Trophoblast cell (in vitro differentiated cells and primary cell): ENCODE measurements around the gene COX8C.

Experiments
- DNase-seq, 2 donors: peaks; one replicate each; pipeline ENCODE4 v3.0.0-alpha.2; 2016
- H2AFZ ChIP-seq: 2 replicates; pipeline ENCODE4 v1.6.1; 2013; ENCODE audit warnings: low read length, moderate library complexity, mild to moderate bottlenecking; ENCODE audit not compliant: insufficient read depth, poor library complexity
- H2AK5ac ChIP-seq: 2 replicates; pipeline ENCODE4 v1.6.1; 2013; ENCODE audit warnings: mild to moderate bottlenecking, low read length
- H2BK120ac ChIP-seq: 2 replicates; pipeline ENCODE4 v1.6.1; 2013; ENCODE audit warnings: low read length, mild to moderate bottlenecking, moderate library complexity; ENCODE audit not compliant: insufficient read depth, poor library complexity
- H2BK12ac ChIP-seq: 2 replicates; pipeline ENCODE4 v1.6.1; 2013; ENCODE audit warnings: mild to moderate bottlenecking, low read length, moderate library complexity
- H2BK5ac ChIP-seq: 2 replicates; pipeline ENCODE4 v1.6.1; 2013; ENCODE audit warnings: low read length, low read depth, moderate library complexity, mild to moderate bottlenecking; ENCODE audit not compliant: poor library complexity
- H3K14ac ChIP-seq: 2 replicates; pipeline ENCODE4 v1.6.1; 2013; ENCODE audit warnings: mild to moderate bottlenecking, low read length
- H3K18ac ChIP-seq: 2 replicates; pipeline ENCODE4 v1.6.1; 2013; ENCODE audit warnings: mild to moderate bottlenecking, low read length
- H3K23ac ChIP-seq: 2 replicates; pipeline ENCODE4 v1.6.1; 2013; ENCODE audit warnings: low read length
- H3K27ac ChIP-seq: 2 replicates; pipeline ENCODE4 v1.5.1; 2013; ENCODE audit warnings: low read depth, mild to moderate bottlenecking, inconsistent platforms, low read length, moderate library complexity
- H3K27me3 ChIP-seq: 2 replicates; pipeline ENCODE4 v1.6.1; 2013; ENCODE audit warnings: inconsistent platforms, mild to moderate bottlenecking, low read length, moderate library complexity; ENCODE audit not compliant: insufficient read depth
- H3K36me3 ChIP-seq, 2 experiments: 1 replicate in 1 of 2; 2 replicates in 1 of 2; pipeline ENCODE4 v1.6.1; 2013; ENCODE audit warnings: low read length in 2 of 2, mild to moderate bottlenecking in 2 of 2, moderate library complexity in 1 of 2; ENCODE audit not compliant: insufficient read depth in 2 of 2, control insufficient read depth in 1 of 2
- H3K4ac ChIP-seq: 2 replicates; pipeline ENCODE4 v1.6.1; 2013; ENCODE audit warnings: low read depth, mild to moderate bottlenecking, low read length, moderate library complexity
- H3K4me1 ChIP-seq, 2 experiments: 1 replicate in 1 of 2; 2 replicates in 1 of 2; pipeline ENCODE4 v1.6.1; 2013; ENCODE audit warnings: low read length in 2 of 2, mild to moderate bottlenecking in 2 of 2, moderate library complexity in 1 of 2; ENCODE audit not compliant: insufficient read depth in 2 of 2, control insufficient read depth in 1 of 2
- H3K4me2 ChIP-seq: 2 replicates; pipeline ENCODE4 v1.6.1; 2013; ENCODE audit warnings: inconsistent platforms, mild to moderate bottlenecking, low read length, moderate library complexity
- H3K4me3 ChIP-seq: 2 replicates; pipeline ENCODE4 v1.5.1; 2013; ENCODE audit warnings: mild to moderate bottlenecking, low read depth, low read length, inconsistent platforms
- H3K79me1 ChIP-seq: one replicate; pipeline ENCODE4 v1.6.1; 2013; ENCODE audit warnings: low read length
- H3K79me2 ChIP-seq: 2 replicates; pipeline ENCODE4 v1.6.1; 2013; ENCODE audit warnings: low read length, mild to moderate bottlenecking; ENCODE audit not compliant: control insufficient read depth, insufficient read depth, poor library complexity
- H3K9ac ChIP-seq: 2 replicates; pipeline ENCODE4 v1.6.1; 2013; ENCODE audit warnings: mild to moderate bottlenecking, low read length
- H3K9me3 ChIP-seq: 2 replicates; pipeline ENCODE4 v1.6.1; 2013; ENCODE audit warnings: low read depth, mild to moderate bottlenecking, control low read depth, inconsistent platforms, low read length; ENCODE audit not compliant: insufficient read depth
- H4K12ac ChIP-seq: 2 replicates; pipeline ENCODE4 v1.6.1; 2013; ENCODE audit warnings: low read depth, mild to moderate bottlenecking, low read length, moderate library complexity
- H4K8ac ChIP-seq: 2 replicates; pipeline ENCODE4 v1.6.1; 2013; ENCODE audit warnings: low read depth, mild to moderate bottlenecking, low read length, moderate library complexity
- H4K91ac ChIP-seq: one replicate; pipeline ENCODE4 v1.6.1; 2013; ENCODE audit warnings: low read depth, mild to moderate bottlenecking, low read length, moderate library complexity
- WGBS: extraction: QIAGEN DNeasy Blood & Tissue Kit; methylation state at CpG from one replicate; pipeline ENCODE4 v1.1.7; 2013; ENCODE audit warnings: missing lambda C conversion rate; ENCODE audit not compliant: insufficient read length, insufficient coverage; ENCODE audit errors: extremely low coverage; 5-methylcytosine and 5-hydroxymethylcytosine counted together

The COX8C gene

GRCh38 chr14:93329965-93330608 lies 16.9 kb upstream of the COX8C start:
- H3K4me2 ChIP-seq: no peak overlapping the region
- H3K79me2 ChIP-seq: peaks cover 22% of the 10 kb centered on the region
- peaks cover 14% of the 10 kb centered on the region for H3K79me1 ChIP-seq
- peak overlapping the region; percentile 47 for H3K4ac ChIP-seq
- H3K9me3 ChIP-seq: no peaks in the 10 kb centered on the region
- H3K4me3 ChIP-seq: no peak overlapping the region
- no peak overlapping the region for H3K18ac ChIP-seq
- no peak overlapping the region for H2AFZ ChIP-seq
- DNase-seq: peak in 1 of 2 donors; percentile 58
- H3K4me1 ChIP-seq: peaks cover 2 to 6% of the 10 kb centered on the region in 2 experiments
- WGBS: no CpG with 5 or more reads among the region's 5 CpGs
- H2BK120ac ChIP-seq: no peak overlapping the region
- no peak overlapping the region for H3K9ac ChIP-seq
- H4K8ac ChIP-seq: no peak overlapping the region
- no peak overlapping the region for H2BK5ac ChIP-seq
- no peak overlapping the region for H2BK12ac ChIP-seq
- no peak overlapping the region for H4K12ac ChIP-seq
- peaks cover 0 to 2% of the 10 kb centered on the region in 2 experiments for H3K36me3 ChIP-seq
- H3K27ac ChIP-seq: no peak overlapping the region
- no peak overlapping the region for H2AK5ac ChIP-seq
- H3K27me3 ChIP-seq: no peaks in the 10 kb centered on the region
- H4K91ac ChIP-seq: no peak overlapping the region
- H3K23ac ChIP-seq: no peak overlapping the region
- no peak overlapping the region for H3K14ac ChIP-seq

- Histone ChIP-seq H2BK120ac (no peak overlapping the region), H3K79me1 (peaks cover 14% of the 10 kb centered on the region), H3K27me3 (no peaks in the 10 kb centered on the region), H2AK5ac (no peak overlapping the region), H3K9ac (no peak overlapping the region), H3K4me3 (no peak overlapping the region), H3K4ac (peak overlapping the region; percentile 47), H3K4me1 (peaks cover 2 to 3% of the 10 kb centered on the region in 2 experiments), H4K8ac (no peak overlapping the region), H3K23ac (no peak overlapping the region), H3K18ac (no peak overlapping the region), H3K9me3 (no peaks in the 10 kb centered on the region), H2BK12ac (no peak overlapping the region), H2BK5ac (no peak overlapping the region), H3K27ac (no peak overlapping the region), H3K14ac (no peak overlapping the region), H3K79me2 (peaks cover 19% of the 10 kb centered on the region), H2AFZ (no peak overlapping the region), H4K91ac (no peak overlapping the region), H3K4me2 (no peak overlapping the region), H3K36me3 (peaks cover 0 to 2% of the 10 kb centered on the region in 2 experiments), H4K12ac (no peak overlapping the region)
- DNase-seq: peak in 1 of 2 donors; percentile 73
- no CpG with 5 or more reads among the region's 2 CpGs for WGBS
Observed at GRCh38 chr14:93330609-93331000, 16.4 kb upstream of the COX8C start.

DNA sequence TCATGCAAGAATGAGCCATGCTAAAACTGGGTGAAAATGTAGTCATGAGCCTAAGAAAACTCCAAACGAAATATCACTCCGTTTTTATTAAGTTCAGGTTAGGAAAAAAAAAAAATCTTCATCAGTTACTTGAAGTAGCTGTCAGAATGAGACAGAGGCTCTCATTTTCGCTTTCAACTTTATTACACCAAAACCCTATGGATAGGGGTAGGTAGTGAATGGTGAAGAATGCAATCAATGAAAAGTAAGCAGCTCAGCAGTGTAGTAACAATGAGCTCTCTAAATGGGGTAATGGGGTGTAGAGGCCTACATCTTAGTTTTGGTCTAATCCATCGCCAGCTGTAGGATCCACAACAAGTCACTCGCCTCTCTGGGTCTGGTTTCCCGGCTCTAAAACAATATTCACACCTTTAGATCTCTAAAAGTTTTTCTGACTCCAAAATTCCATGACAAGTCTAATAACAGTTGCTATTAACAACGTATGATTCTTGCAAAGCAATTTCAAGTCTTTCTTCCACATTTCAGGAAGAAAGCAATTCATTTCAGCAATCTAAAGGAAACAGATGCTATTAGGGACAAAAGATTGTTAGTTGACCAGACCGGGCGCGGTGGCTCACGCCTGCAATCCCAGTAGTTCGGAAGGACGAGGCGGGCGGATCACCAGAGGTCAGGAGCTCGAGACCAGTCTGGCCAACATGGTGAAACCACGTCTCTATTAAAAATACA lies 15.8 kb upstream of the COX8C start:
- Histone ChIP-seq H2BK120ac (no peak overlapping the region), H4K12ac (no peak overlapping the region), H2BK12ac (no peak overlapping the region), H3K4me1 (peaks cover 2% of the 10 kb centered on the region in 2 experiments), H3K14ac (no peak overlapping the region), H3K79me1 (peaks cover 12% of the 10 kb centered on the region), H4K91ac (peak overlapping the region; percentile 19), H2AFZ (no peak overlapping the region), H3K4ac (peak overlapping the region; percentile 94), H3K36me3 (peaks cover 0 to under 1% of the 10 kb centered on the region in 2 experiments), H3K4me2 (peak overlapping the region; percentile 91), H2BK5ac (no peak overlapping the region), H4K8ac (no peak overlapping the region), H3K79me2 (peaks cover 17% of the 10 kb centered on the region), H2AK5ac (no peak overlapping the region), H3K9me3 (no peaks in the 10 kb centered on the region), H3K23ac (peak overlapping the region; percentile 70), H3K18ac (no peak overlapping the region), H3K27ac (no peak overlapping the region), H3K9ac (no peak overlapping the region), H3K4me3 (peak overlapping the region; percentile 12), H3K27me3 (no peaks in the 10 kb centered on the region)
- WGBS: no CpG with 5 or more reads among the region's 17 CpGs
- peak; percentile 42 to 53 for DNase-seq

DNA sequence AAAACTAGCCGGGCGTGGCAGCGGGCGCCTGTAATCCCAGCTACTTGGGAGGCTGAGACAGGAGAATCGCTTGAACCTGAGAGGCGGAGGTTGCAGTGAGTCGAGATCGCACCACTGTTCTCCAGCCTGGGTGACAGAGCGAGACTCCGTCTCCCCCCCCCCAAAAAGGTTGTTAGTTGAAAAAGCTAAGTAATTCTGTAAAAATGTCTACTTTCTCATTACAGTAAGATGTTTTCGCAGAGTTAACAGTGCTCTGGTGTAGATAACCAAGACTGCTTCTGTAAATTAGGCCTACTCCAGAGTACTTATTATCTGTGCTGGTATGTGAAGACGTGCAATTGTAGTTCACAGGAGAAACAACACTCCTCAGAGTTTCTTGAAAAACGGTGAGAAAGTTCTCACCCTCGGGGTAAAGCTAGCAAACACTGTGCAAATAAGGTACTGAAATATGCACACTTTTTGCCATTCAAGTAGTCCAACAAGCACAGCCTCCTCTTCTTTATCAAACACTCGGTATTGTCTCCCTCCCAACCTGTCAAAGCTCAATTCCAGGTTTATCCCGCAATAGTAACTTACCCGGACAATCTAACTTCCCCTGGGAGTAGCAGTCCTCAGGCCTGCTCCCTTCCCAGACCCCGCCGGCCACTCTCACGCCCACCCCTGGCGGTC lies 15.1 kb upstream of the COX8C start:
- H2BK5ac ChIP-seq: peak overlapping the region; percentile 95
- H4K91ac ChIP-seq: peak overlapping the region; percentile 99
- H3K27ac ChIP-seq: peak overlapping the region; percentile 100
- peak overlapping the region; percentile 82 for H2BK120ac ChIP-seq
- H3K9me3 ChIP-seq: no peaks in the 10 kb centered on the region
- H3K18ac ChIP-seq: peak overlapping the region; percentile 93
- peak overlapping the region; percentile 68 for H2AK5ac ChIP-seq
- WGBS: no CpG with 5 or more reads among the region's 21 CpGs
- no peaks in the 10 kb centered on the region for H3K36me3 ChIP-seq
- H3K23ac ChIP-seq: no peak overlapping the region
- H3K4me2 ChIP-seq: peak overlapping the region; percentile 91
- peaks cover 12% of the 10 kb centered on the region for H3K79me1 ChIP-seq
- peak; percentile 5 to 37 for DNase-seq
- H3K4ac ChIP-seq: peak overlapping the region; percentile 94
- peak overlapping the region; percentile 58 for H2AFZ ChIP-seq
- H4K12ac ChIP-seq: peak overlapping the region; percentile 55
- H3K79me2 ChIP-seq: peaks cover 12% of the 10 kb centered on the region
- H3K27me3 ChIP-seq: no peaks in the 10 kb centered on the region
- peak overlapping the region; percentile 93 for H3K14ac ChIP-seq
- H2BK12ac ChIP-seq: peak overlapping the region; percentile 78
- peaks cover 0 to 2% of the 10 kb centered on the region in 2 experiments for H3K4me1 ChIP-seq
- H3K4me3 ChIP-seq: peak overlapping the region; percentile 100
- peak overlapping the region; percentile 59 for H3K9ac ChIP-seq
- H4K8ac ChIP-seq: peak overlapping the region; percentile 75
